Measurements from ENCODE around the gene LHFPL2.
"Not testable (repeated sequence)": the region's sequence is repeated elsewhere in the genome, so short reads cannot be mapped to it uniquely, and the experiment has no call there.

The LHFPL2 gene

DNA sequence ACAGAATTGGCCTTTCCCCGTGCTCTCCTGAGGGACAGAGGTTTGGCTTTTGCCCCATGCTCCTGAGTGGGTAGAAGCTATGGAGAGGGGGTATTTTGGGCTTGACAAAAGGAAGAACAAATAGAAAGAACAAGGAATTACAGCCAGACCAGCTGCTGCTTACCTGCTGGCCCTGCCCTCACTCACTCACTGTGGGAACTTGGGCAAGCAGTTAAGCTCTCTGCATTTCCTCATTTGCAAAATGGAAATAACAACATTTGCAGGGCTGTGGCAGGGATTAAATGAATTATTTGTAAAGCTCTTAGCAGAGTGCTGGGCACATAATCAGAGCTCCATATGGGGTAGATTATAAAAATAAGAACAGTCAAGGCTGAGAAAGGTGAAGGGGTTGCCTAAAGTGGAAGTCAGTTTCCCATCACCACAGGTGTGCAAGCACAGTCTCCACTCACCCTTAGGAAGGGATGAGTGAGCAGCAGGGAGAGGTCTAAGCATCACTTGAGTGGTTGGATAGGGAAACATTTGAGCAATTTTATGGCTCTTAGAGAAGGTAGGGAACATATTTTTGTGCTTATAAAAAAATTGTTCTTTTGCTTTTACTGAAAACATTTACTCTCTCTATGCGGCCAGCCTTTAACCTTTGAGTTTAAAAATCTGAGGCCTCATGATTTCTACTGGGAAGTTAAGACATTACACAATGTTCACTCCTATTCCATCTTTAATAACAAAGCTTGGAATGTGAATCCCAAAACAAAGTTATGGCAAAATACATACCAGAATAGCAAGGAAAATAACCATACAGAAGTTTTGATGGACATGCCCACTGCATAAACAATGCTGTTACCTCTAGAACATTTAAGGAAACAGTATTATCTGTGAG, 42.8 kb upstream of the LHFPL2 start:
- peaks cover 6% of the 10 kb centered on the region; the same call in 1 of the 2 replicates for H3F3A ChIP-seq (ENCODE audit: insufficient read depth)

DNA sequence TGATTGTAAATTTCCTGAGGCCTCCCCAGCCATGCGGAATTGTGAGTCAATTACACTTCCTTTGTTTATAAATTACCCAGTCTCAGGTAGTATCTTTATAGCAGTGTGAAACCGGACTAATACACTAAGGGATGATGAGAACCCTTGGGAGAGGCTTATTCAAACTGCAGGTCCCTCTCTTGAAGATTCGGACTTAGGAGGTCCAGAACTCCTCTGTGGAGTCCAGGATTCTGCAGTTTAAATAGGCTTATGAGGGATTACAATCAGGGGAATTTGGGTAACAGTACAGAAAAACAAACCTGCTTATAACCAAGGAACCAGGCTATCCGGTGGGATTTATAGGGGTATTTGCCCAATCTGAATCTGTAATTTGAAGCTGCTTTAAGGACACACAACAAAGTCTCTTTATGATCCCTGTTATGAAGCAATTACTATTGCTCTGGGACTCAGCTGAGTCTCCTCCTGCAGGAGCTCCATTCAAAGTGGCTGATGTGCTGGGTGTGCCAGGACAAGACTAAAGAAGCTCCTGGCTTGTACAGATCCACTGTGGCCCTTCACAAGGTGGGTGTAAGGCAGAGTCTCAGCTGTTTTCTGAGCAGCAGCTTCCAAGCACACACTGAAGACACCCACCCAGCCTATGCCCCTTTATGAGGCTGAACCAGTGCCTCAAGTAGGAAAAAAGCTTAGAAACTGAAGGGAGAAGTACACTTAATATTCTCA, 41.8 kb upstream of the LHFPL2 start:
- H3K9me2 ChIP-seq (replicated peaks; ENCODE audit: insufficient read depth, low read length): no peaks in the 10 kb centered on the region
- H3K9ac ChIP-seq (ENCODE audit: low read length): no peak overlapping the region
- H2AFZ ChIP-seq (ENCODE audit: low read depth, low read length, severe bottlenecking): no peak overlapping the region
- H3K79me2 ChIP-seq (ENCODE audit: insufficient read depth, low read length): peaks cover 28% of the 10 kb centered on the region
- no peaks in the 10 kb centered on the region for H3K9me3 ChIP-seq (ENCODE audit: insufficient read depth, low read length)
- no peak overlapping the region for H3K4me2 ChIP-seq (ENCODE audit: low read depth, low read length, poor library complexity, severe bottlenecking)
- H3K27ac ChIP-seq (ENCODE audit: low read depth, low read length): no peak overlapping the region
- no peaks in the 10 kb centered on the region for H4K20me1 ChIP-seq (ENCODE audit: low read depth, low read length)
- peaks cover 6% of the 10 kb centered on the region; the same call in 1 of the 2 replicates for H3F3A ChIP-seq (ENCODE audit: insufficient read depth)
- H3K4me3 ChIP-seq (ENCODE audit: insufficient read depth, low read length, poor library complexity, severe bottlenecking): no peak overlapping the region
- H3K27me3 ChIP-seq (ENCODE audit: low read length): no peaks in the 10 kb centered on the region
- TF ChIP-seq, protein P1, sequence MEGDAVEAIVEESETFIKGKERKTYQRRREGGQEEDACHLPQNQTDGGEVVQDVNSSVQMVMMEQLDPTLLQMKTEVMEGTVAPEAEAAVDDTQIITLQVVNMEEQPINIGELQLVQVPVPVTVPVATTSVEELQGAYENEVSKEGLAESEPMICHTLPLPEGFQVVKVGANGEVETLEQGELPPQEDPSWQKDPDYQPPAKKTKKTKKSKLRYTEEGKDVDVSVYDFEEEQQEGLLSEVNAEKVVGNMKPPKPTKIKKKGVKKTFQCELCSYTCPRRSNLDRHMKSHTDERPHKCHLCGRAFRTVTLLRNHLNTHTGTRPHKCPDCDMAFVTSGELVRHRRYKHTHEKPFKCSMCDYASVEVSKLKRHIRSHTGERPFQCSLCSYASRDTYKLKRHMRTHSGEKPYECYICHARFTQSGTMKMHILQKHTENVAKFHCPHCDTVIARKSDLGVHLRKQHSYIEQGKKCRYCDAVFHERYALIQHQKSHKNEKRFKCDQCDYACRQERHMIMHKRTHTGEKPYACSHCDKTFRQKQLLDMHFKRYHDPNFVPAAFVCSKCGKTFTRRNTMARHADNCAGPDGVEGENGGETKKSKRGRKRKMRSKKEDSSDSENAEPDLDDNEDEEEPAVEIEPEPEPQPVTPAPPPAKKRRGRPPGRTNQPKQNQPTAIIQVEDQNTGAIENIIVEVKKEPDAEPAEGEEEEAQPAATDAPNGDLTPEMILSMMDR (IDR thresholded peaks at IDR 0.05; ENCODE audit: insufficient read depth, low read length, poor library complexity, severe bottlenecking): no peak
- no peak for TF ChIP-seq EZH2phosphoT487 (conservative IDR thresholded peaks at IDR 0.05; ENCODE audit: low read length)
- no peaks in the 10 kb centered on the region for H3K36me3 ChIP-seq (ENCODE audit: low read length)

More for the DNA sequence above, 42.8 kb upstream of the LHFPL2 start:
- no peak overlapping the region for H3K4me3 ChIP-seq (ENCODE audit: insufficient read depth, low read length, poor library complexity, severe bottlenecking)
- TF ChIP-seq EZH2phosphoT487 (conservative IDR thresholded peaks at IDR 0.05; ENCODE audit: low read length): no peak
- TF ChIP-seq, protein P1 (IDR thresholded peaks at IDR 0.05; ENCODE audit: insufficient read depth, low read length, poor library complexity, severe bottlenecking): no peak
- H3K9ac ChIP-seq (ENCODE audit: low read length): no peak overlapping the region
- H3K36me3 ChIP-seq (ENCODE audit: low read length): 0 out of 2 replicates have a peak, but pooled peaks cover 1% of the 10 kb centered on the region
- H4K20me1 ChIP-seq (ENCODE audit: low read depth, low read length): no peaks in the 10 kb centered on the region
- H3K27me3 ChIP-seq (ENCODE audit: low read length): no peaks in the 10 kb centered on the region
- no peaks in the 10 kb centered on the region for H3K9me2 ChIP-seq (replicated peaks; ENCODE audit: insufficient read depth, low read length)
- H3K79me2 ChIP-seq (ENCODE audit: insufficient read depth, low read length): peaks cover 28% of the 10 kb centered on the region
- no peak overlapping the region for H2AFZ ChIP-seq (ENCODE audit: low read depth, low read length, severe bottlenecking)
- H3K27ac ChIP-seq (ENCODE audit: low read depth, low read length): no peak overlapping the region
- no peaks in the 10 kb centered on the region for H3K9me3 ChIP-seq (ENCODE audit: insufficient read depth, low read length)
- no peak overlapping the region for H3K4me2 ChIP-seq (ENCODE audit: low read depth, low read length, poor library complexity, severe bottlenecking)

DNA sequence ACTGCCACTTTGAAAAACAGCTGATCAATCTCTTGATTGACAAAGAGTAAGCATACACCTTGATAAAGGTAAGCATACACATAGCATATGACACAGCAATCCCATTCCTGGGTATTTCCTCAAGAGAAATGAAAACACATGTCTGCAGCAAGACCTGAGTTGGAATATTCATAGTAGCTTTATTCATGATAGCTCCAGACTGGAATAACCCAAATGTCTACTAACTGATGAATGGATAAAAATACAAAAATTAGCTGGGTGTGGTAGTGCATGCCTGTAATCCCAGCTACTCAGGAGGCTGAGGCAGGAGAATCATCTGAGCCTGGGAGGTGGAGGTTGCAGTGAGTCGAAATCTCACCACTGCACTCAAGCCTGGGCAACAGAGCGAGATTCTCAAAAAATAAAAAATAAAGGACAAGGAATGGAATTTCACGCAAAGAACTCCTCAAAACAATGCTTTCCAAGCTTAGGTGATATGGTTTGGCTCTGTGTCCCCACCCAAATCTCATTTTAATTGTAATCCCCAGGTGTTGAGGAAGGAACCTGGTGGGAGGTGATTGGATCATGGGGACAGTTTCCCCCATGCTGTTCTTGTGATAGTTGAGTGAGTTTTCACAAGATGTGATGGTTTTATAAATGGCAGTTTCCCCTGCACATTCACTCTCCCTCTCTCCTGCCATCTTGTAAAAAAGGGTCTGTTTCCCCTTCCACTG, 41.1 kb upstream of the LHFPL2 start:
- Histone ChIP-seq H3K4me2 (ENCODE audit: low read depth, low read length, poor library complexity, severe bottlenecking) (no peak overlapping the region), H3K9me3 (ENCODE audit: insufficient read depth, low read length) (no peaks in the 10 kb centered on the region), H3K4me3 (ENCODE audit: insufficient read depth, low read length, poor library complexity, severe bottlenecking) (no peak overlapping the region), H3F3A (ENCODE audit: insufficient read depth) (peaks cover 6% of the 10 kb centered on the region; the same call in 1 of the 2 replicates), H3K27me3 (ENCODE audit: low read length) (no peaks in the 10 kb centered on the region), H2AFZ (ENCODE audit: low read depth, low read length, severe bottlenecking) (no peak overlapping the region), H3K9ac (ENCODE audit: low read length) (no peak overlapping the region), H3K36me3 (ENCODE audit: low read length) (no peaks in the 10 kb centered on the region), H3K9me2 (replicated peaks; ENCODE audit: insufficient read depth, low read length) (no peaks in the 10 kb centered on the region), H3K27ac (ENCODE audit: low read depth, low read length) (no peak overlapping the region), H3K79me2 (ENCODE audit: insufficient read depth, low read length) (peaks cover 26% of the 10 kb centered on the region), H4K20me1 (ENCODE audit: low read depth, low read length) (no peaks in the 10 kb centered on the region)
- TF ChIP-seq EZH2phosphoT487 (conservative IDR thresholded peaks at IDR 0.05; ENCODE audit: low read length): no peak
- TF ChIP-seq, protein P1 (IDR thresholded peaks at IDR 0.05; ENCODE audit: insufficient read depth, low read length, poor library complexity, severe bottlenecking): no peak

DNA sequence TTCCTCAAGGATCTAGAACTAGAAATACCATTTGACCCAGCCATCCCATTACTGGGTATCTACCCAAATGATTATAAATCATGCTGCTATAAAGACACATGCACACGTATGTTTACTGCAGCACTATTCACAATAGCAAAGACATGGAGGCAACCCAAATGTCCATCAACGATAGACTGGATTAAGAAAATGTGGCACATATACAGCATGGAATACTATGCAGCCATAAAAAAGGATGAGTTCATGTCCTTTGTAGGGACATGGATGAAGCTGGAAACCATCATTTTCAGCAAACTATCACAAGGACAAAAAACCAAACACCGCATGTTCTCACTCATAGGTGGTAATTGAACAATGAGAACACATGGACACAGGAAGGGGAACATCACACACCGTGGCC, 38.9 kb upstream of the LHFPL2 start:
- H3K4me3 ChIP-seq (ENCODE audit: insufficient read depth, low read length, poor library complexity, severe bottlenecking); H3K36me3 ChIP-seq (ENCODE audit: low read length); H3F3A ChIP-seq (ENCODE audit: insufficient read depth); H4K20me1 ChIP-seq (ENCODE audit: low read depth, low read length); H3K9me2 ChIP-seq (replicated peaks; ENCODE audit: insufficient read depth, low read length); H3K27me3 ChIP-seq (ENCODE audit: low read length); H3K9ac ChIP-seq (ENCODE audit: low read length); H2AFZ ChIP-seq (ENCODE audit: low read depth, low read length, severe bottlenecking); H3K27ac ChIP-seq (ENCODE audit: low read depth, low read length); H3K4me2 ChIP-seq (ENCODE audit: low read depth, low read length, poor library complexity, severe bottlenecking); H3K9me3 ChIP-seq (ENCODE audit: insufficient read depth, low read length): not testable (repeated sequence)
- H3K79me2 ChIP-seq (ENCODE audit: insufficient read depth, low read length): peaks cover 13% of the 10 kb centered on the region

DNA sequence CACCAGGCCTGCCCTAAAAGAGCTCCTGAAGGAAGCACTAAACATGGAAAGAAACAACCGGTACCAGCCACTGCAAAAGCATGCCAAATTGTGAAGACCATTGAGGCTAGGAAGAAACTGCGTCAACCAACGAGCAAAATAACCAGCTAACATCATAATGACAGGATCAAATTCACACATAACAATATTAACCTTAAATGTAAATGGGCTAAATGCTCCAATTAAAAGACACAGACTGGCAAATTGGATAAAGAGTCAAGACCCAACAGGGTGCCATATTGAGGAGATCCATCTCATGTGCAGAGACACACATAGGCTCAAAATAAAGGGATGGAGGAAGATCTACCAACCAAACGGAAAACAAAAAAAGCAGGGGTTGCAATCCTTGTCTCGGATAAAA, 35.3 kb upstream of the LHFPL2 start:
- not testable (repeated sequence) for H3K9me2 ChIP-seq (replicated peaks; ENCODE audit: insufficient read depth, low read length); H3K27me3 ChIP-seq (ENCODE audit: low read length); H3K4me2 ChIP-seq (ENCODE audit: low read depth, low read length, poor library complexity, severe bottlenecking); H3K9me3 ChIP-seq (ENCODE audit: insufficient read depth, low read length); H3K9ac ChIP-seq (ENCODE audit: low read length); H2AFZ ChIP-seq (ENCODE audit: low read depth, low read length, severe bottlenecking); H4K20me1 ChIP-seq (ENCODE audit: low read depth, low read length); H3K27ac ChIP-seq (ENCODE audit: low read depth, low read length); H3K4me3 ChIP-seq (ENCODE audit: insufficient read depth, low read length, poor library complexity, severe bottlenecking); H3K36me3 ChIP-seq (ENCODE audit: low read length)
- Histone ChIP-seq H3K79me2 (ENCODE audit: insufficient read depth, low read length) (peaks cover 19% of the 10 kb centered on the region; the same call in 1 of the 2 replicates), H3F3A (ENCODE audit: insufficient read depth) (peaks cover 11% of the 10 kb centered on the region; the same call in 1 of the 2 replicates)
